ENCODE data around the gene TMBIM4.
"Not testable (repeated sequence)": the region's sequence is repeated elsewhere in the genome, so short reads cannot be mapped to it uniquely, and the experiment has no call there.

TMBIM4 gene, protein sequence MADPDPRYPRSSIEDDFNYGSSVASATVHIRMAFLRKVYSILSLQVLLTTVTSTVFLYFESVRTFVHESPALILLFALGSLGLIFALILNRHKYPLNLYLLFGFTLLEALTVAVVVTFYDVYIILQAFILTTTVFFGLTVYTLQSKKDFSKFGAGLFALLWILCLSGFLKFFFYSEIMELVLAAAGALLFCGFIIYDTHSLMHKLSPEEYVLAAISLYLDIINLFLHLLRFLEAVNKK

DNA sequence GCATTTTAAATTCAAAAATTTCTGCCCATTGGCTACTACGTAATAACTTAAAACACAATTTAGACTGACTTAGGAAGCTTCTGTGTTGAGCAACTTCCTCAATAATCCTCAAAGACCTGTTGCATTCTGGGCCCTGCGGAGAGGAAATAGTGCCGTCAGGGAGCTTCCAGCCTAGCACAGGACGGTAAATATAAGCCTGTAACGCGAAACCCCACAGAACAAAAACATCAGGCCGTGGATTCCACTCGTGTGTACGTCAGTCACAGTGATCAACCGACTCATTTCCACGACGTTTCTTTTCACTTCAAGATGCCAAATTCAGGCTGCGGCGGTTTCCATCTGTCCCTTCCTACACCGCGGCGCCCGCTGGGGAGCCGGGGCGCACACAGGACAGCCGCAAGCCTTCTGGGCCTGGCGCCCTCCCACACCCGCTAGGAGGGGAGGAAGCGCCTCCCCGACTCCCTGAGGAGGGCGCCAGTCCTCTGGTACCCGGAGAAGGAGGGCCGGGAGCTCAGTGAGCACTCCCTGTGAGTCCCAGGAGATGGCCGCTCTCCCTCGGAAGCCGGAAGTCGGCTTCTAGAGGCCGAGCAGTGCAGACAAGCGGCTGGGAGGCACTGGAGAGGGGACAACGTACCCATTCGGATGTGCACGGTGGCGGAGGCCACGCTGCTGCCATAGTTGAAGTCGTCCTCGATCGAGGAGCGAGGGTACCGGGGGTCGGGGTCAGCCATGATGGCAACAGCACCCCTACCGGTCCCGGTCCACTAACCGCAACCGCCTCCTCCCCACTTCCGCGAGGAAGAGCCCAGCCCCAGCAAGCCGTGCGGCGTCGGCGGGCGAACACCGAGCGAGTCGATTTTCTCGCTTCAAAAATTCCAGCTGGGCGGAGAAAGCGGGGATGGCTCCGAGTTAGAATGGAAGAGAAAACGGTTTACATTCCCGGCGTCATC, at the start of gene TMBIM4:
Gene TMBIM4, minus strand, starts transcription at position 776 of the 950 bp plus-strand sequence. Its CDS starts 45 bp downstream, at position 731.
- peak; percentile 87 for DNase-seq (ENCODE audit: low read depth)
- peak within 1 kb of the TSS; percentile 86 for H3K4me3 ChIP-seq (ENCODE audit: low read length)
- TF ChIP-seq, protein P1, sequence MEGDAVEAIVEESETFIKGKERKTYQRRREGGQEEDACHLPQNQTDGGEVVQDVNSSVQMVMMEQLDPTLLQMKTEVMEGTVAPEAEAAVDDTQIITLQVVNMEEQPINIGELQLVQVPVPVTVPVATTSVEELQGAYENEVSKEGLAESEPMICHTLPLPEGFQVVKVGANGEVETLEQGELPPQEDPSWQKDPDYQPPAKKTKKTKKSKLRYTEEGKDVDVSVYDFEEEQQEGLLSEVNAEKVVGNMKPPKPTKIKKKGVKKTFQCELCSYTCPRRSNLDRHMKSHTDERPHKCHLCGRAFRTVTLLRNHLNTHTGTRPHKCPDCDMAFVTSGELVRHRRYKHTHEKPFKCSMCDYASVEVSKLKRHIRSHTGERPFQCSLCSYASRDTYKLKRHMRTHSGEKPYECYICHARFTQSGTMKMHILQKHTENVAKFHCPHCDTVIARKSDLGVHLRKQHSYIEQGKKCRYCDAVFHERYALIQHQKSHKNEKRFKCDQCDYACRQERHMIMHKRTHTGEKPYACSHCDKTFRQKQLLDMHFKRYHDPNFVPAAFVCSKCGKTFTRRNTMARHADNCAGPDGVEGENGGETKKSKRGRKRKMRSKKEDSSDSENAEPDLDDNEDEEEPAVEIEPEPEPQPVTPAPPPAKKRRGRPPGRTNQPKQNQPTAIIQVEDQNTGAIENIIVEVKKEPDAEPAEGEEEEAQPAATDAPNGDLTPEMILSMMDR (IDR thresholded peaks at IDR 0.05; ENCODE audit: insufficient read depth, low read depth, low read length, missing control alignments): peak; percentile 46

DNA sequence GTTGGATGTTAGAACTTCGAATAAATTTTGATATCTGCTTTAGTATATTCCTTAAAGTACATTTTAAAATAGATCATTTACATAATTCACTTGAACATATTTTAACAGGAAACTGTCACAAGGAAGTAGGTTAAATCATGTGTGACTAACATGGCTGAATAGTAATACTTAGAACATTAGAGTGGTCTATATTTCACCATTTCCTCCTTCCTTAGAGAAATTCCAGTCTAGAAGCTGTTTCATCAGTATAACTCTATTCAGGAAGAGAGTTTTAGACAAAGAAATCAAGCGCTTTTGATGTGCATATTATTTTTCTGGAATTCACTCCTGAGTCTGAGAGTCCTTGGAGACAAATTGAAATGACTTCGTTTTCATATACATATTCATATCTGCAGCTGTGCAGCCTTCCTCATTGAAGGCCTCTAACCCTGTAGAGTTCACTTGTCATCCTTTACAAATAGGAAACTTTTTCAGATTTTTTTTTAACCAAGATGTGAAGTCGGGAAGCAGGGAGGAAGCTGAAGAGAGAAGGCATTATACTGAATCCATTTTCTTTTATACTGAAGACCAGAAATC, 47.6 kb upstream of the TMBIM4 start:
- no peak overlapping the region for H3K4me3 ChIP-seq (ENCODE audit: low read length)
- DNase-seq (ENCODE audit: low read depth): no peak
- TF ChIP-seq, protein P1 (IDR thresholded peaks at IDR 0.05; ENCODE audit: insufficient read depth, low read depth, low read length, missing control alignments): no peak

DNA sequence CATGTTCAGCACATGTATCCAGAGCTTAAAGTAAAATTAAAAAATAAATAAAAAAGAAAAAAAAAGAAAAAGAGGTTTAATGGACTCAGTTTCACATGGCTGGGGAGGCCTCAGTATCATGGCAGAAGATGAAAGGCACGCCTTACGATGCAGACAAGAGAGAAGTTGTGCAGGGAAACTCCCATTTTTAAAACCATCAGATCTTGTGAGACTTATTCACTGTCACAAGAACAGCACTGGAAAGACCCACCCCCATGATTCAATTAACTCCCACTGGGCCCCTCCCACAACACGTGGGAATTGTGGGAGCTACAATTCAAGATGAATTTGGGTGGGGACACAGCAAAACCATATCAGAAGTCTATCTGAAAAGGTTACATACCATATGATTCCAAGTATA, 43.2 kb upstream of the TMBIM4 start:
- DNase-seq (ENCODE audit: low read depth); H3K4me3 ChIP-seq (ENCODE audit: low read length): not testable (repeated sequence)

DNA sequence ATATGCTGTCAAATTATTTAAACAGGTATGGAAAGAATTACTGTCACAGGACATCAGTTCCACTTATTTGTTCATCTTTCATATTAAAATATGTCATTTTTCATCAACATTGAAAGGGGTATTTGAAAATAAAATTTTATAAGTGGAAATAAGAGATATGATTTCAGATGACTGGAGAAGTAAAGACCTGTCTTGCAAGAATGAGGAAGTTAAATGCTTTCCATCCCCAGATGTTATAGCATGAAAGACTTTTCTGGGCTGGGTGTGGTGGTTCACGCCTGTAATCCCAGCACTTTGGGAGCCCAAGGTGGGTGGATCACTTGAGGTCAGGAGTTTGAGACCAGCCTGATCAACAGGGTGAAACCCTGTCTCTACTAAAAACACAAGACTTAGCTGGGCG, 41.8 kb upstream of the TMBIM4 start:
- DNase-seq (ENCODE audit: low read depth); H3K4me3 ChIP-seq (ENCODE audit: low read length): not testable (repeated sequence)

DNA sequence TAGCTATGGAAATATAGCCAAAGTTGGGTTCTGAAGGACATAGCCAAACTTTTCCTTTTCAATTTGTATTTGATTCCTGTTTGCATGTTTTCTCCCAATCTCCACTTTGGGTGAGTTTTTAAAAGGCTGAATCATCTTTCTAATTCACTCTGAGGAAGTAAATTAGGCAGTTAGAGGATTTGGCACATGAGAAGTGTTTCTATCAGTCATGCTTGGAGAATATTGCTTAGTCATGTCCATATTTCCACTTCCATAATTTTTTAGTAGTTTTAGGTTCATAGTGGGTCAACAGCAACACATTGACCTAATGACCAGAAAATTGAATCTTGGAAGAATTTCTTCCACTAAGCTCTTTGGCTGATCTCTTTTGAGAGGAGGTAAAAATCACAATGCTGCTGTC, 41.0 kb upstream of the TMBIM4 start:
- TF ChIP-seq, protein P1 (IDR thresholded peaks at IDR 0.05; ENCODE audit: insufficient read depth, low read depth, low read length, missing control alignments): no peak
- no peak overlapping the region for H3K4me3 ChIP-seq (ENCODE audit: low read length)
- DNase-seq (ENCODE audit: low read depth): no peak

DNA sequence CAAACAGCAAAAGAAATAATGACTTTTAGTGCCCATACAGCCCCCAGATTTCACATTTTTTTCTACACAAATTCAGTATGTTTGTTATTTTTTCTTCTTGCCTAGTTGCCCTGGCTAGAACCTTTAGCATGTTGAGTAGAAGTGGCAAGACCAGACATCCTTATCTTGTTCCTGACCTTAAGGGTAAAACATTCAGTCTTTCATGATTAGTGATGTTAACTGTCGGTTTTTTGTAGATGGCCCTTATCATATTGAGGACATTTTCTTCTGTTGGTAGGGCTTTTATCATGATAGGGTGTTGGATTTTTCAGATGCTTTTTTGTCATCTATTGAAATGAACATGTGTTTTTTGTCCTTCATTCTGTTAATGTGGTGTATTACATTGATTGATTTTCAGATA, 36.3 kb upstream of the TMBIM4 start:
- H3K4me3 ChIP-seq (ENCODE audit: low read length): no peak overlapping the region
- TF ChIP-seq, protein P1 (IDR thresholded peaks at IDR 0.05; ENCODE audit: insufficient read depth, low read depth, low read length, missing control alignments): no peak
- no peak for DNase-seq (ENCODE audit: low read depth)

DNA sequence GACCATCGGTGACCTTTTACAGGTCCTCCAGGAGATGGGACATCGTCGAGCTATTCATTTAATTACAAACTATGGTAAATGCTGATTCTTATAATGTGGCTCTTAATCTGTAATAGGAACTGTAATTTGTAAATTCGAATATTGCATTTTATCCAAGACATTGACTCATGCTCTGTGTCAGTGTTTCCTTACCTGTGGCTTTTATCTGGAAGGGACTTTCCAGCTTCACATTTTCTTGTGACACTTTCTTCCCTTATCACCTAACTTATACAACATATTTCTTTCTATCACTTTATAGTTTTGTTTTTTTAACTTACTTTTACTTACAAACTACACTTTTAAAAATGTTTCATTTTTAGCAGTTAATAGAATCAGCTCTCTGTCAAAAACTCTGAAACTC, 34.0 kb upstream of the TMBIM4 start:
- TF ChIP-seq, protein P1 (IDR thresholded peaks at IDR 0.05; ENCODE audit: insufficient read depth, low read depth, low read length, missing control alignments): no peak
- DNase-seq (ENCODE audit: low read depth): peak; percentile 36
- no peak overlapping the region for H3K4me3 ChIP-seq (ENCODE audit: low read length)
